ENCODE results near the gene TDRD1. TPM values are rescaled to one million over a fixed set of nuclear protein-coding genes. Genes with fewer than 3 reads are reported as not detected.

TDRD1 gene
- total RNA-seq, 1 donor: 0.43 TPM

DNA sequence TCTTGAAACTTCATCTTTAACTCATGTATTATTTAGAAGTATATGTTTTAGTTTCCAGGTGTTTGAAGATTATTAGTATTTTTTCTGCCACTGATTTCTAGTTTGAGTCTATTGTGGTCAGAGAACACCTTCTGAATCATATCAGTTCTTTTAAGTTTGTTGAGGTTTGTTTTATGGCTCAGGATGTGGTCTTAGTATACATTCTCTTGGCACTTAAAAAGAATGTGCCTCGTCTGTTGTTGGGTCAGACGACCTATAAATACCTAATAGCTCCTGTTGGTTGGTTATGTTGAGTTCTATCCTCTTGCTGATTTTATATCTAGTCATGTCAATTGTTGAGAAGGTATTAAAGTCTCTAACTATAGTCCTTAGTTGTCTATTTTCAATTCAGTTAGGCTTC lies 15.9 kb downstream of the TDRD1 start:
- no peak overlapping the region for H3K4me3 ChIP-seq (ENCODE audit: low read depth, low read length)
- DNase-seq (ENCODE audit: low read depth): peak; percentile 3
- TF ChIP-seq, protein P1, sequence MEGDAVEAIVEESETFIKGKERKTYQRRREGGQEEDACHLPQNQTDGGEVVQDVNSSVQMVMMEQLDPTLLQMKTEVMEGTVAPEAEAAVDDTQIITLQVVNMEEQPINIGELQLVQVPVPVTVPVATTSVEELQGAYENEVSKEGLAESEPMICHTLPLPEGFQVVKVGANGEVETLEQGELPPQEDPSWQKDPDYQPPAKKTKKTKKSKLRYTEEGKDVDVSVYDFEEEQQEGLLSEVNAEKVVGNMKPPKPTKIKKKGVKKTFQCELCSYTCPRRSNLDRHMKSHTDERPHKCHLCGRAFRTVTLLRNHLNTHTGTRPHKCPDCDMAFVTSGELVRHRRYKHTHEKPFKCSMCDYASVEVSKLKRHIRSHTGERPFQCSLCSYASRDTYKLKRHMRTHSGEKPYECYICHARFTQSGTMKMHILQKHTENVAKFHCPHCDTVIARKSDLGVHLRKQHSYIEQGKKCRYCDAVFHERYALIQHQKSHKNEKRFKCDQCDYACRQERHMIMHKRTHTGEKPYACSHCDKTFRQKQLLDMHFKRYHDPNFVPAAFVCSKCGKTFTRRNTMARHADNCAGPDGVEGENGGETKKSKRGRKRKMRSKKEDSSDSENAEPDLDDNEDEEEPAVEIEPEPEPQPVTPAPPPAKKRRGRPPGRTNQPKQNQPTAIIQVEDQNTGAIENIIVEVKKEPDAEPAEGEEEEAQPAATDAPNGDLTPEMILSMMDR (IDR thresholded peaks at IDR 0.05; ENCODE audit: insufficient read depth, low read depth, low read length): no peak

- TF ChIP-seq, protein P1 (IDR thresholded peaks at IDR 0.05; ENCODE audit: insufficient read depth, low read depth, low read length): no peak
- DNase-seq (ENCODE audit: low read depth): no peak
- H3K4me3 ChIP-seq (ENCODE audit: low read depth, low read length): no peak overlapping the region
Observed at GRCh38 chr10:114199239-114199638, 20.1 kb downstream of the TDRD1 start.

GRCh38 chr10:114202812-114203211 lies 23.7 kb downstream of the TDRD1 start:
- no peak for DNase-seq (ENCODE audit: low read depth)
- TF ChIP-seq, protein P1 (IDR thresholded peaks at IDR 0.05; ENCODE audit: insufficient read depth, low read depth, low read length): no peak
- no peak overlapping the region for H3K4me3 ChIP-seq (ENCODE audit: low read depth, low read length)

- H3K4me3 ChIP-seq (ENCODE audit: low read depth, low read length): no peak overlapping the region
- no peak for DNase-seq (ENCODE audit: low read depth)
- TF ChIP-seq, protein P1 (IDR thresholded peaks at IDR 0.05; ENCODE audit: insufficient read depth, low read depth, low read length): no peak
Observed at GRCh38 chr10:114206902-114207301, 27.7 kb downstream of the TDRD1 start.

DNA sequence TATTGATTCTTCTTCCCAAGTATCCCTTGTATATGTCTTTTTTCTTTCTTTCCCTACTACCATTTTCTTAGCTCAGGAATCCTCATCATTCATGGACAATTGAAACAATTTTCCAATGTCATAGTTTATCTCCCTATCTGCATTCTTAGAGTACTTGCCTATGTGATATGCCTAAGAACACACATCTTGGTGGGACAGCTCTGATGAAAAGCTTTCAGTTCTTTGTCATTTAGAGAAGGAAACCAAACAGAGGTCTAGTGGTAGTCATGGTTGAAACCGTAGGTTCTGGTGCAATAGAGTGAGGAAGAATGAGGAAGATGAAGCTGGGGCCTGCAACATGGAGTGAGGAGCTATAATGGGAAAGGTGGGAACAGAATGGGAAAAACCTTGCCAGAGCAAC lies 28.2 kb downstream of the TDRD1 start:
- TF ChIP-seq, protein P1 (IDR thresholded peaks at IDR 0.05; ENCODE audit: insufficient read depth, low read depth, low read length): no peak
- no peak for DNase-seq (ENCODE audit: low read depth)
- no peak overlapping the region for H3K4me3 ChIP-seq (ENCODE audit: low read depth, low read length)

GRCh38 chr10:114208351-114208750 lies 29.2 kb downstream of the TDRD1 start:
- TF ChIP-seq, protein P1 (IDR thresholded peaks at IDR 0.05; ENCODE audit: insufficient read depth, low read depth, low read length): no peak
- no peak for DNase-seq (ENCODE audit: low read depth)
- no peak overlapping the region for H3K4me3 ChIP-seq (ENCODE audit: low read depth, low read length)

GRCh38 chr10:114212153-114212552 lies 33.0 kb downstream of the TDRD1 start:
- no peak for DNase-seq (ENCODE audit: low read depth)
- no peak overlapping the region for H3K4me3 ChIP-seq (ENCODE audit: low read depth, low read length)
- TF ChIP-seq, protein P1 (IDR thresholded peaks at IDR 0.05; ENCODE audit: insufficient read depth, low read depth, low read length): no peak
